Spleen (tissue), 11 donors: ENCODE results near the gene ITFG2. TPM values are rescaled to one million over a fixed set of nuclear protein-coding genes. Genes with fewer than 3 reads are reported as not detected.

ENCODE experiments used
- DNase-seq: peaks from one replicate; pipeline ENCODE4 v3.0.0-alpha.2; 2020
- H3K27ac ChIP-seq, 8 donors: fragments of 200-600 bp; sonication (generic) in 7 of 8; 1 replicate in 4 of 8; 2 replicates in 4 of 8; pipeline versions ENCODE4 v1.5.0 to v1.8.0; 2016 to 2021; ENCODE audit warnings: inconsistent platforms in 4 of 8, mild to moderate bottlenecking in 4 of 8, moderate library complexity in 1 of 8
- H3K27me3 ChIP-seq, 7 donors: fragments of 200-600 bp; sonication (generic) in 6 of 7; replicated peaks in 1 of 7; 1 replicate in 4 of 7; 2 replicates in 3 of 7; pipeline versions ENCODE4 v1.5.0 to v1.8.0; 2016 to 2021; ENCODE audit warnings: inconsistent platforms in 3 of 7, mild to moderate bottlenecking in 1 of 7
- H3K36me3 ChIP-seq, 6 donors: fragments of 200-600 bp; sonication (generic) in 5 of 6; 1 replicate in 4 of 6; 2 replicates in 2 of 6; pipeline versions ENCODE4 v1.5.0 to v1.8.0; 2016 to 2021; ENCODE audit warnings: inconsistent platforms in 2 of 6
- H3K4me1 ChIP-seq, 6 donors: fragments of 200-600 bp; sonication (generic) in 5 of 6; 1 replicate in 3 of 6; 2 replicates in 3 of 6; pipeline versions ENCODE4 v1.5.0 to v1.8.0; 2016 to 2021; ENCODE audit warnings: inconsistent platforms in 3 of 6
- H3K4me3 ChIP-seq, 8 donors: fragments of 200-600 bp; sonication (generic) in 7 of 8; 1 replicate in 4 of 8; 2 replicates in 4 of 8; pipeline versions ENCODE4 v1.5.0 to v1.8.0; 2016 to 2021; ENCODE audit warnings: inconsistent platforms in 4 of 8, mild to moderate bottlenecking in 4 of 8, moderate library complexity in 2 of 8
- H3K9me3 ChIP-seq, 8 donors: fragments of 200-600 bp; sonication (generic) in 7 of 8; 1 replicate in 4 of 8; 2 replicates in 4 of 8; pipeline versions ENCODE4 v1.5.0 to v1.8.0; 2016 to 2021; ENCODE audit warnings: inconsistent platforms in 4 of 8
- POLR2A ChIP-seq, 3 donors: fragments of 450-650 bp; IDR thresholded peaks; one replicate each; pipeline ENCODE4 v1.5.1; 2017; ENCODE audit warnings: antibody characterized with exemption in 3 of 3, mild to moderate bottlenecking in 1 of 3
- POLR2AphosphoS5 ChIP-seq, 3 donors: sonication (generic); formaldehyde crosslinking; IDR thresholded peaks; one replicate each; pipeline ENCODE4 v1.5.1; 2017; ENCODE audit warnings: antibody characterized with exemption in 3 of 3
- WGBS, 5 donors: extraction: QIAGEN DNeasy Blood & Tissue Kit in 3 of 5; methylation state at CpG; one replicate each; pipeline versions ENCODE4 v1.1.5 to v1.1.7; 2013 to 2018; 5-methylcytosine and 5-hydroxymethylcytosine counted together
- intact Hi-C: fragments of 100-400 bp; cut with DNase I; formaldehyde crosslinking; loops from one replicate; pipeline ENCODE4 v1.15.0; 2023; ENCODE audit warnings: low total_unique reads
- polyA plus RNA-seq, 3 donors: library from polyadenylated mRNA; stranded (reverse); fragments of 200-250 nt; gene quantifications; one replicate each; pipeline ENCODE4 v1.2.1, GENCODE V29; 2013
- total RNA-seq, 7 donors: library from RNA; depleted of rRNA in 3 of 7; stranded (reverse); fragments of >200 nt in 3 of 7; fragmentation: NEBNext Ultra II Directional in 4 of 7; extraction: Animal tissue kit (Norgen Biotek cat#: 25700) in 4 of 7; gene quantifications; one replicate each; pipeline versions ENCODE4 v1.1.0 to v1.2.1, GENCODE V29; 2016 to 2021
- TF ChIP-seq, protein P1 (sequence below), 11 experiments: fragments of 200-600 bp in 7 of 11; fragments of 450-650 bp in 4 of 11; sonication (generic) in 4 of 11; IDR thresholded peaks in 8 of 11; conservative IDR thresholded peaks in 3 of 11; 1 replicate in 7 of 11; 2 replicates in 4 of 11; pipeline versions ENCODE4 v1.4.0 to v1.8.0; 2016 to 2021; ENCODE audit warnings: antibody characterized with exemption in 11 of 11, inconsistent platforms in 4 of 11, mild to moderate bottlenecking in 1 of 11
- donor health status: healthy with polysubstance abuse.
- donor health status: DM: no; HTN: no; CAD: no; lungs with moderate emphysema.
- donor health status: DM: no; HTN: no; CAD: no.
- donor health status: Bipolar disorder and iron deficiency.
- donor health status: healthy.
- donor health status: DM: no; HTN: no; CAD: no.
- donor health status: DM: yes; HTN: yes; CAD: no.

Gene ITFG2
- total and polyA plus RNA-seq, 10 donors = 28.9 to 79.3 (median 49.4) TPM

DNA sequence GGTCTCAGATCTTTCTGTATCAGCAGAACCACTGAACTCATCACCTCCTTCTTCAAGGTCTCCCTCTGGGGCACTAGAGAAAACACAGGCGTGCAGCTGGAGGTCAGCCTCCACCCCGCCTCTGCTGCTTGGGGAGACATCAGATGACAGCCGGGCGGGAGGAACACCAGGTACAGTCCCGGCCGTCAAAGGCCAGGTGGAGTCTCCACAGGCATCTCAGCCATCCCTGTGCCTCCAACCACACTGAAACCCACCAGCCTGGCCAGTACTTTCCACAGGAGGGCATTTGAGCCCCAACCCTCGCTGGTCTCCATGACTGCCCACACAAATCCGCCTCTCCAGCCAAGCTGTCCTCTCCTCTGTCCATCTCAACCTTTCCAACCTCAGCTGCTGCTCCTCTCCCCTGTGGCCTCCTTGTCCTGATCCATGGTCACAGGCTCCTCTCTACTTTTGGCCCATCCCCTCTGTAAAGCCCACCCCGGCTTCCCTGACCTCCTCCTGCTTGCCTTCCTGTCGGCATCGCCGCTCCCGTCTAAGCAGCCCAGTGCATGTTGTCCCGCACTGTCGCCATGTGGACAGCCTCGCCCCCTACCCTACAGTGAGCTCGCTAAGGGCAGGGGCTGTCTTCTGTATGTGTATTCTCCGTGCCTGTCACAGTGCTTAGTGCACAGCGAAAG lies 39.1 kb upstream of the ITFG2 start:
- no peak overlapping the region for H3K27ac ChIP-seq
- H3K9me3 ChIP-seq = no peaks in the 10 kb centered on the region
- no peaks in the 10 kb centered on the region for H3K4me1 ChIP-seq
- no peaks in the 10 kb centered on the region for H3K27me3 ChIP-seq
- no peak overlapping the region for H3K4me3 ChIP-seq
- TF ChIP-seq POLR2AphosphoS5 (IDR thresholded peaks at IDR 0.05) = no peak
- TF ChIP-seq, protein P1, sequence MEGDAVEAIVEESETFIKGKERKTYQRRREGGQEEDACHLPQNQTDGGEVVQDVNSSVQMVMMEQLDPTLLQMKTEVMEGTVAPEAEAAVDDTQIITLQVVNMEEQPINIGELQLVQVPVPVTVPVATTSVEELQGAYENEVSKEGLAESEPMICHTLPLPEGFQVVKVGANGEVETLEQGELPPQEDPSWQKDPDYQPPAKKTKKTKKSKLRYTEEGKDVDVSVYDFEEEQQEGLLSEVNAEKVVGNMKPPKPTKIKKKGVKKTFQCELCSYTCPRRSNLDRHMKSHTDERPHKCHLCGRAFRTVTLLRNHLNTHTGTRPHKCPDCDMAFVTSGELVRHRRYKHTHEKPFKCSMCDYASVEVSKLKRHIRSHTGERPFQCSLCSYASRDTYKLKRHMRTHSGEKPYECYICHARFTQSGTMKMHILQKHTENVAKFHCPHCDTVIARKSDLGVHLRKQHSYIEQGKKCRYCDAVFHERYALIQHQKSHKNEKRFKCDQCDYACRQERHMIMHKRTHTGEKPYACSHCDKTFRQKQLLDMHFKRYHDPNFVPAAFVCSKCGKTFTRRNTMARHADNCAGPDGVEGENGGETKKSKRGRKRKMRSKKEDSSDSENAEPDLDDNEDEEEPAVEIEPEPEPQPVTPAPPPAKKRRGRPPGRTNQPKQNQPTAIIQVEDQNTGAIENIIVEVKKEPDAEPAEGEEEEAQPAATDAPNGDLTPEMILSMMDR (IDR thresholded peaks at IDR 0.05 in 8 of 11, conservative IDR thresholded peaks at IDR 0.05 in 3 of 11) = no peak
- TF ChIP-seq POLR2A (IDR thresholded peaks at IDR 0.05) = no peak
- no peaks in the 10 kb centered on the region for H3K36me3 ChIP-seq
- DNase-seq = no peak
- WGBS, 5 donors = 78 to 93% (median 85%) methylated on average over 17 to 19 of the region's 19 CpGs
- intact Hi-C loops = no loop called here

DNA sequence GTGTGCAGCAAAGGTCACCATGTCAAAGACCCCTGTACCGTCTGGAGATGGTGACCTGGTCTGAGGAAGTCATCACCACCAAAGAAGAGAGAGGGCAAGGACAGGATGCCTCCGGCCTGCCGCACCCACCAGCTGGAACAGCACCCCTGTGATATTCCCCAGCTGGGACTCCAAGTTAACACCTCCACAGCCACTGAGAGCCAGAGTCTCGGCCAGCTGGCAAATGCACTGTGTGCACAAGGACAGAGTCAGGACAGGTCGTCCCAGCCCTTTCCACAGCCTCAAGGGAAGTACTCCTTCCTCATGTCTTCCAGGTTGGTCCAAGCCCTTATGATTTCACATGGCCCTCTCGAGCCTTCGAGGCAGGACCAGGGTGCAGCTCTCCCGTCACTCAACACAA lies 37.0 kb upstream of the ITFG2 start:
- no peaks in the 10 kb centered on the region for H3K4me1 ChIP-seq
- TF ChIP-seq POLR2A (IDR thresholded peaks at IDR 0.05) = no peak
- TF ChIP-seq, protein P1 (IDR thresholded peaks at IDR 0.05 in 8 of 11, conservative IDR thresholded peaks at IDR 0.05 in 3 of 11) = no peak
- intact Hi-C loops = no loop called here
- no peak overlapping the region for H3K4me3 ChIP-seq
- no peak overlapping the region for H3K27ac ChIP-seq
- no peaks in the 10 kb centered on the region for H3K36me3 ChIP-seq
- no peak for DNase-seq
- 73 to 87% (median 85%) methylated on average over 6 to 8 of the region's 8 CpGs for WGBS, 5 donors
- no peaks in the 10 kb centered on the region for H3K9me3 ChIP-seq
- no peaks in the 10 kb centered on the region for H3K27me3 ChIP-seq

DNA sequence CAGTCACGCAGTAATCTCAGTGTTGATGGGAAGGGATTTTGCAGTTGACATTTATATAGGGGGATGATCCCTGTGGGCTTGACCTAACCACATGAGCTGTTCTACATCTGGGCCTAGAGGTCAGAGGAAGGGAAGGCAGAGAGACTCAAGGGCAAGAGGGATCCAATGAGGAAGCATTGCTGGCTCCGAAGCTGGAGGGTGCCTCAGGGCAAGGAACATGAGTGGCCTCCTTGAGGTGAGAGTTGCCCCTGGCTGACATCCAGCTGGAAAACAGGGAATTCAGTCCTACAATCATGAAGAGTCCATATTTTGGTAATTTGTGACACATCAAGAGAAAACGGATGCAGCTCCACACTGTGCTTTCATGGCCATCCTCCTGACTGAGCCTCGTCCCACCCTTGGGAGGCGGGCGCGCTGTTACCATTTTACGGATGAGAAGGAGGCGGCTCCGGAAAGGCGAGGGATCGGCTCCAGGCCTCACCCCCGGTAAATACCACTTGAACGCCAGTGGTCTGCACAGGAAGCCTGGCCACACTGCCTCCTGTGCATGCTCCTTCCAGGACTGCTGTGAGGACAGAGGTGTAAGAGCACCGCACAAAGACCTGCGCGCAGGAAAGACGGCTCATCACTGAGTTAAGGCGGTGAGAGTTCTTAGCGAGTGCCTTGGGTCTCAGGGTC lies 36.2 kb upstream of the ITFG2 start:
- H3K4me3 ChIP-seq = no peak overlapping the region
- 84 to 92% (median 86%) methylated on average over 20 of the region's 20 CpGs for whole genome bisulfite sequencing, 5 donors
- intact Hi-C loops = no loop called here
- no peaks in the 10 kb centered on the region for H3K27me3 ChIP-seq
- no peak for DNase-seq
- TF ChIP-seq, protein P1 (IDR thresholded peaks at IDR 0.05 in 8 of 11, conservative IDR thresholded peaks at IDR 0.05 in 3 of 11) = no peak
- H3K9me3 ChIP-seq = no peaks in the 10 kb centered on the region
- no peaks in the 10 kb centered on the region for H3K4me1 ChIP-seq
- no peak overlapping the region for H3K27ac ChIP-seq
- no peaks in the 10 kb centered on the region for H3K36me3 ChIP-seq

DNA sequence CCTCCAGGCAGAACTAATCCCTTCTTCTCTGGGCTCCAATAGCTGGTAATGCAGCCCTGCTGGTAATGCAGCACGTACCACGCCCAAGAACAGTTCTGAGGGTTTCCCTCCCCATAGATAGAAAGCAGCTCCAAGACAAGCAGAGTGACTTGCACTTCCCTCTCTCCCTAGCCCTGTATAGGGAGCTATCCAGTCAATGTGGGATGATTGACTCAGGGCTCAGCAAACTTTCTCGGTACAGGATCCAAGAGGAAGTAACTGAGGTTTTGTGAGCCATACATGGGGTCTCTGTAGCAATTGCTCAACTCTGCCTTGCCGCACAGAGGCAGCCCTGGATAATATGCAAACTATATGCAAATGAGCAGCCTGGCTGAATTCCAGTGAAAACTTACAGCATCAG lies 33.2 kb upstream of the ITFG2 start:
- TF ChIP-seq, protein P1 (IDR thresholded peaks at IDR 0.05 in 8 of 11, conservative IDR thresholded peaks at IDR 0.05 in 3 of 11) = no peak
- TF ChIP-seq POLR2AphosphoS5 (IDR thresholded peaks at IDR 0.05) (no peak), POLR2A (IDR thresholded peaks at IDR 0.05) (no peak)
- H3K36me3 ChIP-seq = no peaks in the 10 kb centered on the region
- intact Hi-C loops = no loop called here
- no peak overlapping the region for H3K27ac ChIP-seq
- no peaks in the 10 kb centered on the region for H3K9me3 ChIP-seq
- peaks cover 0 to 22% (median 7%) of the 10 kb centered on the region in 7 donors for H3K27me3 ChIP-seq
- WGBS, 5 donors = 53 to 72% (median 68%) methylated on average over 4 of the region's 4 CpGs
- H3K4me1 ChIP-seq = peaks cover 5 to 11% (median 9%) of the 10 kb centered on the region in 6 donors
- no peak for DNase-seq
- H3K4me3 ChIP-seq = no peak overlapping the region
